ENCODE data around the gene COL5A1.

The COL5A1 gene

DNA sequence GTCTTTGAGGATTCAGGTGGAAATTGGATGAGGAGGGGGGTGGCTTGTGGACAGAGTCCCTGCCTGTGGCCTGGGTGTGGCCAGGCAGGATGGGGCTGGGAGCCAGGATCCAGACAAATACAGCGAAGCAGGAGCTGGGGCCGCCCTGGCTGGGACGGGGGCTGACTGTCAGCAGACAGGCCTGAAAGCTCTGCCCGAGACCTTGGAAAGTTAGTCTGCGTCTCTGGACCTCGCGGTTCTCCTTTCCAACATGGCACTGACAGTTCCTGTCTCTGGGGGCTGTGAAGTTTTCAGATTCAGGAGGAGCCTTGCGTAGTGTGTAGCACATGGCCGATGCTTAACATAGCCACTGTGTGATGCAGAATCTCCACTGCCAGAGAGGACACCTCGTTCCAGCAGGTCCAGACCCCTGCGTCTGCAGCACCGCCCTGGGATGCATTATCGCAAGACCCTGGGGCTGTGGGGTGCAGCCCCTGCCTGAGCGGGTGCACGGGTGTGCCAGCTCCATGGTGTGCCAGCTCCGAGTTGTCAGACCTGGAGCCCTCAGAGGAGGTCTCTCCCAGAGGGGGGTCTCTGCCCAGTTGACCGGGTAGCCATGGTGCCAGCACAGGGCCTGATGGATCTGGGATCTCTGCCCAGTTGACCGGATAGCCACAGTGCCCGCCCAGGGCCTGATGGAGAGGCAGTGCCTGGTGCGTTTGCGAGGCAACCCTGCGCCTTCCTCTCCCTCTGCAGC is 89.3 kb downstream of the COL5A1 start:
- H3K9me3 ChIP-seq (ENCODE audit: control insufficient read depth, low read length), result no peaks in the 10 kb centered on the region
- H3K79me2 ChIP-seq, result no peaks in the 10 kb centered on the region
- no peak overlapping the region for H3K27ac ChIP-seq
- TF ChIP-seq CTCF (IDR thresholded peaks at IDR 0.05), result no peak
- no peak overlapping the region for H3K9ac ChIP-seq
- H3K36me3 ChIP-seq (ENCODE audit: control insufficient read depth, insufficient read depth, low read length), result no peaks in the 10 kb centered on the region
- no peak overlapping the region for H3K4me3 ChIP-seq (ENCODE audit: low read depth, low read length)
- H2AFZ ChIP-seq, result no peak overlapping the region
- no peaks in the 10 kb centered on the region for H3K27me3 ChIP-seq (ENCODE audit: control insufficient read depth, insufficient read depth, low read length)
- H3K4me2 ChIP-seq (ENCODE audit: low read length), result no peak overlapping the region
- H3K4me1 ChIP-seq, result no peaks in the 10 kb centered on the region

- Histone ChIP-seq H3K27ac (no peak overlapping the region), H3K4me3 (ENCODE audit: low read depth, low read length) (no peak overlapping the region), H3K4me2 (ENCODE audit: low read length) (no peak overlapping the region), H3K36me3 (ENCODE audit: control insufficient read depth, insufficient read depth, low read length) (no peaks in the 10 kb centered on the region), H2AFZ (no peak overlapping the region), H3K9ac (no peak overlapping the region), H3K9me3 (ENCODE audit: control insufficient read depth, low read length) (no peaks in the 10 kb centered on the region), H3K4me1 (no peaks in the 10 kb centered on the region), H3K27me3 (ENCODE audit: control insufficient read depth, insufficient read depth, low read length) (no peaks in the 10 kb centered on the region), H3K79me2 (no peaks in the 10 kb centered on the region)
- TF ChIP-seq CTCF (IDR thresholded peaks at IDR 0.05), result no peak
Measured at GRCh38 chr9:134731497-134732391, 90.1 kb downstream of the COL5A1 start.

GRCh38 chr9:134732392-134733110 is 90.9 kb downstream of the COL5A1 start:
- no peak overlapping the region for H3K4me2 ChIP-seq (ENCODE audit: low read length)
- no peaks in the 10 kb centered on the region for H3K9me3 ChIP-seq (ENCODE audit: control insufficient read depth, low read length)
- TF ChIP-seq CTCF (IDR thresholded peaks at IDR 0.05), result no peak
- no peaks in the 10 kb centered on the region for H3K36me3 ChIP-seq (ENCODE audit: control insufficient read depth, insufficient read depth, low read length)
- H3K9ac ChIP-seq, result no peak overlapping the region
- H3K4me1 ChIP-seq, result no peaks in the 10 kb centered on the region
- no peak overlapping the region for H2AFZ ChIP-seq
- no peaks in the 10 kb centered on the region for H3K79me2 ChIP-seq
- no peak overlapping the region for H3K27ac ChIP-seq
- H3K27me3 ChIP-seq (ENCODE audit: control insufficient read depth, insufficient read depth, low read length), result no peaks in the 10 kb centered on the region
- H3K4me3 ChIP-seq (ENCODE audit: low read depth, low read length), result no peak overlapping the region

- Histone ChIP-seq H3K4me1 (no peaks in the 10 kb centered on the region), H3K9me3 (ENCODE audit: control insufficient read depth, low read length) (no peaks in the 10 kb centered on the region), H3K36me3 (ENCODE audit: control insufficient read depth, insufficient read depth, low read length) (no peaks in the 10 kb centered on the region), H3K4me2 (ENCODE audit: low read length) (no peak overlapping the region), H2AFZ (no peak overlapping the region), H3K27me3 (ENCODE audit: control insufficient read depth, insufficient read depth, low read length) (no peaks in the 10 kb centered on the region), H3K79me2 (no peaks in the 10 kb centered on the region), H3K27ac (no peak overlapping the region), H3K9ac (no peak overlapping the region), H3K4me3 (ENCODE audit: low read depth, low read length) (no peak overlapping the region)
- TF ChIP-seq CTCF (IDR thresholded peaks at IDR 0.05), result no peak
Measured at GRCh38 chr9:134733480-134734232, 92.1 kb downstream of the COL5A1 start.
